ENCODE data around the gene PFKP.

DNA sequence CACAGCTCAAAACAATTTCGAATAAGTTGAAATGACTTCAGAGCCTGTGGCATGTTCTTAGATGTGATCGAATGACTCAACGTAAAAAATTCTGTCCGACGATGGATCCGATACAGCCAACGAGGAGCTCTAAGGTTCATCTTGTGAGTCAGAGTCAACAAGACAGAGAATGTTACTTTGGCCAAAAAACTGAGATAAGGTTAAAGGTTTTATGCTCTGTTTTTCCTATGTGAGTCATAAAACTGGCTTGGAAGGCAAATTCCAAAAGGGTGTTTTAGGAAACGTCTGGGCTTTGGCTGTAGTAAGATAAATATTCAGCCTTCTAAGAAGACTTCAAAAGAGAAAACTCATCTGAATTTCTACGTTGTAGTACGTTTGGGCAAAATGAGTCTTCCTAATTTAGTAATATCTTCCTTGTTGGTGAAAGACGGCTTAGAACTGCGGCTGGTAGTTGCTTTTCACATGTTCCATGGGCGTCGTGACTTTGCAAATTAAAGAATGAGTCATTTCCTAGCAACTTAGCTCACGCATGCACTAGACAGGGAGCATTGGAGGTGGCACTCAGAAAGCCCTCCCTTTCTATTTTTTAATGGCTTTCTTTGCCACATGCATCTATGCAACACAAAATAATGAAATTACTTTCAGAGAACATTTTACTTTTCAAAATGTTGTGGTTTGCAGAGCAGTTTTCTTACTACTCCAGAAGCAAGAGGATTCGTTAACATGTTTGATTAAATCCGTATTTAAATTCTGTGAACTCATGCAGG lies 28.2 kb downstream of the PFKP start:
- TF ChIP-seq, protein P1, sequence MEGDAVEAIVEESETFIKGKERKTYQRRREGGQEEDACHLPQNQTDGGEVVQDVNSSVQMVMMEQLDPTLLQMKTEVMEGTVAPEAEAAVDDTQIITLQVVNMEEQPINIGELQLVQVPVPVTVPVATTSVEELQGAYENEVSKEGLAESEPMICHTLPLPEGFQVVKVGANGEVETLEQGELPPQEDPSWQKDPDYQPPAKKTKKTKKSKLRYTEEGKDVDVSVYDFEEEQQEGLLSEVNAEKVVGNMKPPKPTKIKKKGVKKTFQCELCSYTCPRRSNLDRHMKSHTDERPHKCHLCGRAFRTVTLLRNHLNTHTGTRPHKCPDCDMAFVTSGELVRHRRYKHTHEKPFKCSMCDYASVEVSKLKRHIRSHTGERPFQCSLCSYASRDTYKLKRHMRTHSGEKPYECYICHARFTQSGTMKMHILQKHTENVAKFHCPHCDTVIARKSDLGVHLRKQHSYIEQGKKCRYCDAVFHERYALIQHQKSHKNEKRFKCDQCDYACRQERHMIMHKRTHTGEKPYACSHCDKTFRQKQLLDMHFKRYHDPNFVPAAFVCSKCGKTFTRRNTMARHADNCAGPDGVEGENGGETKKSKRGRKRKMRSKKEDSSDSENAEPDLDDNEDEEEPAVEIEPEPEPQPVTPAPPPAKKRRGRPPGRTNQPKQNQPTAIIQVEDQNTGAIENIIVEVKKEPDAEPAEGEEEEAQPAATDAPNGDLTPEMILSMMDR (tag by site-specific recombination; IDR thresholded peaks at IDR 0.05) = no peak
- TF ChIP-seq ZBTB48 (tag by site-specific recombination; IDR thresholded peaks at IDR 0.05) = no peak
- peak; percentile 49; the same call in 1 of the 2 replicates for TF ChIP-seq ZNF660 (tag by site-specific recombination; IDR thresholded peaks at IDR 0.05)
- peak; percentile 88 for TF ChIP-seq ZNF629 (tag by site-specific recombination; IDR thresholded peaks at IDR 0.05)
- no peak for TF ChIP-seq ZNF560 (tag by site-specific recombination; IDR thresholded peaks at IDR 0.05; ENCODE audit: borderline replicate concordance)
- no peak for TF ChIP-seq ZNF837 (tag by site-specific recombination; IDR thresholded peaks at IDR 0.05)
- TF ChIP-seq, protein P2, sequence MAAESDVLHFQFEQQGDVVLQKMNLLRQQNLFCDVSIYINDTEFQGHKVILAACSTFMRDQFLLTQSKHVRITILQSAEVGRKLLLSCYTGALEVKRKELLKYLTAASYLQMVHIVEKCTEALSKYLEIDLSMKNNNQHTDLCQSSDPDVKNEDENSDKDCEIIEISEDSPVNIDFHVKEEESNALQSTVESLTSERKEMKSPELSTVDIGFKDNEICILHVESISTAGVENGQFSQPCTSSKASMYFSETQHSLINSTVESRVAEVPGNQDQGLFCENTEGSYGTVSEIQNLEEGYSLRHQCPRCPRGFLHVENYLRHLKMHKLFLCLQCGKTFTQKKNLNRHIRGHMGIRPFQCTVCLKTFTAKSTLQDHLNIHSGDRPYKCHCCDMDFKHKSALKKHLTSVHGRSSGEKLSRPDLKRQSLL (tag by site-specific recombination; IDR thresholded peaks at IDR 0.05) = no peak
- TF ChIP-seq, protein P3, sequence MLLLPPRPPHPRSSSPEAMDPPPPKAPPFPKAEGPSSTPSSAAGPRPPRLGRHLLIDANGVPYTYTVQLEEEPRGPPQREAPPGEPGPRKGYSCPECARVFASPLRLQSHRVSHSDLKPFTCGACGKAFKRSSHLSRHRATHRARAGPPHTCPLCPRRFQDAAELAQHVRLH (tag by site-specific recombination; IDR thresholded peaks at IDR 0.05) = no peak
- TF ChIP-seq GFI1B (tag by site-specific recombination; IDR thresholded peaks at IDR 0.05) = no peak
- TF ChIP-seq ZNF18 (tag by site-specific recombination; IDR thresholded peaks at IDR 0.05) = no peak
- peak; percentile 35; the same call in 1 of the 2 replicates for TF ChIP-seq ZNF558 (tag by site-specific recombination; IDR thresholded peaks at IDR 0.05)
- TF ChIP-seq ZNF121 (tag by site-specific recombination; IDR thresholded peaks at IDR 0.05) = no peak
- TF ChIP-seq ZNF830 (tag by site-specific recombination; IDR thresholded peaks at IDR 0.05; ENCODE audit: low read depth) = no peak
- no peak for TF ChIP-seq ZNF416 (tag by site-specific recombination; IDR thresholded peaks at IDR 0.05)

Data from HEK293 (cell line).